T-helper 1 cell (primary cell): Measurements from ENCODE around the gene THRA.

Experiments
- DNase-seq, 5 donors: peaks; one replicate each; pipeline ENCODE4 v3.0.0-alpha.2; 2012 to 2020
- total RNA-seq, 4 donors: gene quantifications; one replicate each; lab custom pipeline; 2026; lab: John Stamatoyannopoulos, UW

THRA gene, protein sequence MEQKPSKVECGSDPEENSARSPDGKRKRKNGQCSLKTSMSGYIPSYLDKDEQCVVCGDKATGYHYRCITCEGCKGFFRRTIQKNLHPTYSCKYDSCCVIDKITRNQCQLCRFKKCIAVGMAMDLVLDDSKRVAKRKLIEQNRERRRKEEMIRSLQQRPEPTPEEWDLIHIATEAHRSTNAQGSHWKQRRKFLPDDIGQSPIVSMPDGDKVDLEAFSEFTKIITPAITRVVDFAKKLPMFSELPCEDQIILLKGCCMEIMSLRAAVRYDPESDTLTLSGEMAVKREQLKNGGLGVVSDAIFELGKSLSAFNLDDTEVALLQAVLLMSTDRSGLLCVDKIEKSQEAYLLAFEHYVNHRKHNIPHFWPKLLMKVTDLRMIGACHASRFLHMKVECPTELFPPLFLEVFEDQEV
- total RNA-seq: 34.5 to 45.0 (median 38.1) reads per million in 4 donors

DNA sequence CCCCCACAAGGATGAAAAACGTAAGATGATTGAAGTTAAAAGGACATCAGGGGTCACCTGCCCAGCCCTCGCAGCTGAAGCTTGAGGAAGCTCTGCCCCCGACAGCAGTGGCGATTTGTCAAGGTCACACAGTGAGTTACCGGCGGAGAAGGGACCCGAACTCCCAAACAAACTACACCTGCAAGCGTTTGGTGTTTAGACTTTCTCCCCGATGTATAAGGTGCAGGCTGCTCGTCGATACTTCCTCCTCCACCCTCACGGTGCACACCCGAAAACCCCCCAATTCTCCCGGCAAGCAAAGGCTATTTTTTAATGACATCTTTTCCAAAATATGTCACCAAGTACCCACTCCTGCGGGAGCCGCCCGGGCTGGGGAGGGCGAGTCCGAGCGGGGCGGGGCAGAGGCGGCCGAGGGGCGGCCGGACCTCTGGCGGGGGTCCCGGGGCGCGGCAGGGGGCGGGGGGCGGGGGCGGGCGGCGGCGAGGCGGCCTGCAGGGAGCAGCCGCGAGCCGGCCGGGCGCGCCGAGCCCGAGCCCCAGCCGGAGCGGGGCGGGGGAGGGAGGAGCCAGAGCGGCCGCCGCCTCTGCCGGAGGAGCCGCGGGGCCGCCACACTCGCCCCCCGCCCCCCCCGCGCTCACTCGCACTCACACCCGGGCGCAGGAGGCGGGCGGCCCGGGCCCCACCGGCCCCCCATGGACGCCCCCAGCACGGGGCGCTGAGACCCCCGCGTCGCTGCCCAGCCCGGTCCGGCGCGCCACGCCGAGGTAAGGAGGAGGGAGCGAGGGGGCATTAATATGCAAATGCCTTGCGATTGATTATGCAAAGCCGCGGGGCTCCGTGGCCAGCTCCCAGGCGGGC lies at the start of gene THRA:
THRA (plus strand) TSS at position 637 of the 858 bp plus-strand sequence. CDS start 11,524 bp downstream, outside the sequence.
- peak; percentile 50 to 78 (median 63) for DNase-seq

DNA sequence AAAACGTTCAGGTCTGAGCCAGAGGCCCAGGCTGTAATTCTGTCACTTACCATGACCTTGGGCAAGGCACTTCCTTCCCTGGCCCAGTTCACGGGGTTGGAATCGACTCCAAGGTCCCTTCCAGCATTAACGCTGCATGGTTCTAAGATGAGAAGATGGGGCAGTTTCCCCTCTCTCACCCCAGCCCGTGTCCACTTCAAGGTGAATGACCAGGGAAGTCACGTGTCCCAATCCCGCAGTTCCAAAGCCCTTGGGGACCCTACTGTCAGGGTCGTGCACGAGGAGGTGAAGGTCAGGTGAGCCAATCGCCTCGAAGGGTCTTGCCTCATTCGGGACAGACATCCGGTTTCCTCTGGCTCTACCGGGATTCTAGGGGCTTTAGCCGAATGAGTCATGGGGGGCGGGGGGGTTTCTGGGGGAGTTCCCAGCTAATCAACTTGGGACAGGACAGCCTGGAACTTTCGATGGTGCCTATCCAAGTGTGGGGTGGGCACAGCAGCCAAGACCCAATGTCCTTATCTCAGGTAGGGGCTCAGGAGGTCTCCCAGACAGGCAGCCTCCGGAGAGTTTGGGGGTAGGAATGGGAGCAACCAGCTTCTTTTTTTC lies 48.3 kb upstream of the THRA start:
- DNase-seq: no peak

DNA sequence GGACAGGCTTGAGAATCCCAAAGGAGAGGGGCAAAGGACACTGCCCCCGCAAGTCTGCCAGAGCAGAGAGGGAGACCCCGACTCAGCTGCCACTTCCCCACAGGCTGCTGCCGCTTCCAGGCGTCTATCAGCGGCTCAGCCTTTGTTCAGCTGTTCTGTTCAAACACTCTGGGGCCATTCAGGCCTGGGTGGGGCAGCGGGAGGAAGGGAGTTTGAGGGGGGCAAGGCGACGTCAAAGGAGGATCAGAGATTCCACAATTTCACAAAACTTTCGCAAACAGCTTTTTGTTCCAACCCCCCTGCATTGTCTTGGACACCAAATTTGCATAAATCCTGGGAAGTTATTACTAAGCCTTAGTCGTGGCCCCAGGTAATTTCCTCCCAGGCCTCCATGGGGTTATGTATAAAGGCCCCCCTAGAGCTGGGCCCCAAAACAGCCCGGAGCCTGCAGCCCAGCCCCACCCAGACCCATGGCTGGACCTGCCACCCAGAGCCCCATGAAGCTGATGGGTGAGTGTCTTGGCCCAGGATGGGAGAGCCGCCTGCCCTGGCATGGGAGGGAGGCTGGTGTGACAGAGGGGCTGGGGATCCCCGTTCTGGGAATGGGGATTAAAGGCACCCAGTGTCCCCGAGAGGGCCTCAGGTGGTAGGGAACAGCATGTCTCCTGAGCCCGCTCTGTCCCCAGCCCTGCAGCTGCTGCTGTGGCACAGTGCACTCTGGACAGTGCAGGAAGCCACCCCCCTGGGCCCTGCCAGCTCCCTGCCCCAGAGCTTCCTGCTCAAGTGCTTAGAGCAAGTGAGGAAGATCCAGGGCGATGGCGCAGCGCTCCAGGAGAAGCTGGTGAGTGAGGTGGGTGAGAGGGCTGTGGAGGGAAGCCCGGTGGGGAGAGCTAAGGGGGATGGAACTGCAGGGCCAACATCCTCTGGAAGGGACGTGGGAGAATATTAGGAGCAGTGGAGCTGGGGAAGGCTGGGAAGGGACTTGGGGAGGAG lies 47.5 kb upstream of the THRA start, which contains the start of gene CSF3:
CSF3 (plus strand) TSS at position 436 of the 993 bp plus-strand sequence; CDS start at position 471, 35 bp downstream.
- DNase-seq: no peak

DNA sequence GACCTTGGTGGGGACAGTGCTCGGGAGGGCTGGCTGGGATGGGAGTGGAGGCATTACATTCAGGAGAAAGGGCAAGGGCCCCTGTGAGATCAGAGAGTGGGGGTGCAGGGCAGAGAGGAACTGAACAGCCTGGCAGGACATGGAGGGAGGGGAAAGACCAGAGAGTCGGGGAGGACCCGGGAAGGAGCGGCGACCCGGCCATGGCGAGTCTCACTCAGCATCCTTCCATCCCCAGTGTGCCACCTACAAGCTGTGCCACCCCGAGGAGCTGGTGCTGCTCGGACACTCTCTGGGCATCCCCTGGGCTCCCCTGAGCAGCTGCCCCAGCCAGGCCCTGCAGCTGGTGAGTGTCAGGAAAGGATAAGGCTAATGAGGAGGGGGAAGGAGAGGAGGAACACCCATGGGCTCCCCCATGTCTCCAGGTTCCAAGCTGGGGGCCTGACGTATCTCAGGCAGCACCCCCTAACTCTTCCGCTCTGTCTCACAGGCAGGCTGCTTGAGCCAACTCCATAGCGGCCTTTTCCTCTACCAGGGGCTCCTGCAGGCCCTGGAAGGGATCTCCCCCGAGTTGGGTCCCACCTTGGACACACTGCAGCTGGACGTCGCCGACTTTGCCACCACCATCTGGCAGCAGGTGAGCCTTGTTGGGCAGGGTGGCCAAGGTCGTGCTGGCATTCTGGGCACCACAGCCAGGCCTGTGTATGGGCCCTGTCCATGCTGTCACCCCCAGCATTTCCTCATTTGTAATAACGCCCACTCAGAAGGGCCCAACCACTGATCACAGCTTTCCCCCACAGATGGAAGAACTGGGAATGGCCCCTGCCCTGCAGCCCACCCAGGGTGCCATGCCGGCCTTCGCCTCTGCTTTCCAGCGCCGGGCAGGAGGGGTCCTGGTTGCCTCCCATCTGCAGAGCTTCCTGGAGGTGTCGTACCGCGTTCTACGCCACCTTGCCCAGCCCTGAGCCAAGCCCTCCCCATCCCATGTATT lies 46.5 kb upstream of the THRA start:
- no peak for DNase-seq

DNA sequence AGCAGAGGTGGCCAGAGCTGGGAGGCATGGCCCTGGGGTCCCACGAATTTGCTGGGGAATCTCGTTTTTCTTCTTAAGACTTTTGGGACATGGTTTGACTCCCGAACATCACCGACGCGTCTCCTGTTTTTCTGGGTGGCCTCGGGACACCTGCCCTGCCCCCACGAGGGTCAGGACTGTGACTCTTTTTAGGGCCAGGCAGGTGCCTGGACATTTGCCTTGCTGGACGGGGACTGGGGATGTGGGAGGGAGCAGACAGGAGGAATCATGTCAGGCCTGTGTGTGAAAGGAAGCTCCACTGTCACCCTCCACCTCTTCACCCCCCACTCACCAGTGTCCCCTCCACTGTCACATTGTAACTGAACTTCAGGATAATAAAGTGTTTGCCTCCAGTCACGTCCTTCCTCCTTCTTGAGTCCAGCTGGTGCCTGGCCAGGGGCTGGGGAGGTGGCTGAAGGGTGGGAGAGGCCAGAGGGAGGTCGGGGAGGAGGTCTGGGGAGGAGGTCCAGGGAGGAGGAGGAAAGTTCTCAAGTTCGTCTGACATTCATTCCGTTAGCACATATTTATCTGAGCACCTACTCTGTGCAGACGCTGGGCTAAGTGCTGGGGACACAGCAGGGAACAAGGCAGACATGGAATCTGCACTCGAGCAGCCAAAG lies 45.2 kb upstream of the THRA start:
- DNase-seq: no peak

DNA sequence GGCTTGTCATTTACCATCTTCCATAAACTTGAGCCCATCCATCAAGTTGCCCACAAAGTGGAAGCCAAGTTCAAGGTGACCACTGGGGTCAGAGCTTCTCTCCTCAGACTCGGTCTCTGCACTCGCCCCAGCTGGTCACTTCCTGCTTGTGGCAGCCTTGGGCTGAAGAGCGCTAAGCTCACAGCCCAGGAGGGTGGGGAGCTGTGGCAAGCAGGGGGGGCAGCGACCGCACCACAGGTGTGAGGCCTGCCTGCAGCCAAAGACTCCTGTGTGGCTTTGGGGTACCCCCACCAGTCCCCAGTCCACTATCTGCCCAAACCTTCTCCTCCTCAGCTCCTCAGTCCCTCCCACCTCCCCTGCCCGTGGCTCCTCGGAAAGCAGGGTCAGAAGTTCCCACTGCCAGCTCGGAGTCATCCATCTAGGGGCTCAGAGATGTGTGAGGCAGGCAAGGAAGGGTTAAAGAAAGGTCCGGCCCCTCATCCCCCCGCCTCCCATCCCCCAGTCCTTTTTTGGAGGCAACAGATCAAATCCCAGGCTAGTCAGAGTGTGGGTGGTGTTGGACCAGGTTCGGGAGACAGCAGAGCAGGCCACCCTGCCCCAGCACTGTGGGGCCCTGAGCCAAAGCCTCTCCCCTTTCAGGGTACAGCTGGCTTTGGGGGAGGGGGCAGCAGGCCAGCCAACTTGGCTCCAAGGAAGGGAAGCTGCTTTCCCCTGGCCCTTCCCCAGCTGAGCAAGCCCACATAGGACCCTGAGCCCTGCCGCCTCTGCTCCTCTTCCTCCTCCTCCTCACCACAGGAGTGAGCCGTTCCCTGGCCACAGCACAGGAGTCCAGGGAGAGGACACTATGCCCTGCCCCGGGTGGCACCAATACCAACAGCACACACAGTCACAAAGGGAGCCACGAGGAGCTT lies 44.3 kb upstream of the THRA start:
- DNase-seq: no peak

DNA sequence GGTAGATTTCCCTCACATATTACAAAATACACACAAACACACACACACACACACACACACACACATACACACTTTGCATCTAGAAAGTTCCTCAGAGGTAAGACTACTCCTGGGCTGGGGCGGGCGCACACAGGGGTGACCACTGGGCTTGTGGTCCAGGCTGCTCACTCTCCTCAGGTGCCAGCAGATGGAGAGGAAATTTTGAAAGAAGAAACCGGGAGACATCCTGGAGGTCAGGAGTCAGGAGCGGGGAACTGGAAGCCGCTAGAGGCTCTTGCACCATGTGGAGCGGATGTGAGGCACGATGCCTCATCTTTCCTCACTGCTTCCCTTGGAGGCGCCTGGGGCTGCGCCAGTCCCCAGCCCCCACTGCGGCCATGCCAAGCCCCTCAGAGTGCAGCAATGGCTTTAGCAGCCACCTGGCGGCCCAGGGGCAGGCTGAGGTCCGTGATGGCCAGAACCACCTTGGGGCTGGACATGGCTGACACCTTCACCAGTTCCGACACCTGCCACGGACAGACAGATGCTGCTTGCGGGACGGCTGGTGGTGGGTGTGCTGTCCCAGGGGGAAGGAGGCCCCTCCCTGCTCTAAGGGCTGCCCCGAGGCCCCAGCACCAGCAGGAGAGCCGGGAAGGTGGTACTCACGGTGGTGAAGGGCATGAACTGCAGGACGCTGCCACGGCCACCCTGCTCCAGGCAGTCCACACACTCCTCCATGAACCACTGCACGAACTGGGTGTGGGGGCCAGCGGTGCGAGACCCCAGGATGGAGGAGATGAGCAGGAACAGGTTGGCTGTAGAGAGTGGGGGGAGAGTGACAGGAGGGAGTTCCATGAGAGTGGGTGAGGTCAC lies 43.4 kb upstream of the THRA start:
- no peak for DNase-seq

DNA sequence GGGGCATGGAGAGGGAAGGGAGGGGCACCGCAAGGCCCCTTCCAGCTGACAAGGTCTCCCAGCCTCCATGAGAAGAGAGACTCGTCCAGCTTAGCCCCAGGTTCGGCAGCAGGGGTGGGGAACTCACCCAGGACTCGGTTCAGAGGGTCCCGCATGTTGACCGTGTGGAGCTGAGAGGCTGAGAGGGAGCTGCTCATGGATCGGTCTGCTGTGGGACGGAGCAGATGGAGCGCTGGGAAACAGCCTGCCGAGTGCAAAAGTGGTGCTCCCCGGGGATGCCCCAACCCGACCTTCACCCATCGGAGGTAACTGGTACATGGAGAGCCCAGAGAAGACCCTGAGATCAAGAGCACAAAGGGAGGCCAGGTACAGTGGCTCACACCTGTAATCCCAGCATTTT lies 42.6 kb upstream of the THRA start:
- DNase-seq: no peak

DNA sequence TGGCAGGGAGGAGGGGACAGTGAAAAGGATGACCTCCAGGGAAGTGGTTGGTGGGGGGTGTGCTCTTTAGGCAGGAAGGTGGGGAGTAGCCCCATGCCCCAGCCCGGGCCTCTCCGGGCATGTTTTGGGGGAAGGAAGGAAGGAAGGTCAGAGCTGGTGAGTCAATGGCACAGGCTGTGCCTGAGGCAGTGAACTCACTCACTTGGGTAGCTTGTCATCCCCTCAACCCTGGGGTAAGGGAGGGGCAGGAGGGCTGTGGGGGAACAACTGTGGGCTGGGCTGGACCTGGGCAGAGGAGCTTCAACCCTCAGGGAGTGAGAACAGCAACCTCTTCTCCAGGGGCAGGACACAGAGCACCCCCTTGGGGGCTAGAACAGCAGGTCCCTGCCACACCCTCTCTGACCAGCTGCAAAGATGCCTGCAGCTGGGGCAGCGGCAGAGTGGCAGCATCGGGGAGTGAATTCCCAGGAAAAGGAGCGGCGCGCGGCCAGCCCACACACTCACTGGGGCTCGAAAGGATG lies 41.3 kb upstream of the THRA start:
- no peak for DNase-seq

DNA sequence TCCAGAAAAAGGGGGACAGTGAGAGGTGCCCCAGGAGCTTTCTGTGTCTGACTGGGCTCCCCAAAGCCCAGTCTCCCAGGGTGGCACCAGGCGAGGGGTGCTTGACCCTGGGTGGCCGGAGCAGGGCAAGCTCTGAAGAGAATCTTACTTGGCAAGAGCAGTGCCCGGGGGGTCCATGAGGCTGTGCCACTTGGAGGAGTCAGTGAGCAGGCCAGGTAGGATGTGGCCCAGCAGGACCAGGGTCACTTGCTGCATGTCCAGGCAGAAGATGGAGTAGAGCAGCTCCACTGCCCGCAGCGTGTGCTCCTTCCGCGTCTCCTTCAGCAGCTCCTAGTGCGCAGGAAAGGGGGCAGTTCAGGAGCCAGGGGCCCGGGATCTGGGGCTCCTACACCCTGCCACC lies 40.3 kb upstream of the THRA start:
- no peak for DNase-seq

DNA sequence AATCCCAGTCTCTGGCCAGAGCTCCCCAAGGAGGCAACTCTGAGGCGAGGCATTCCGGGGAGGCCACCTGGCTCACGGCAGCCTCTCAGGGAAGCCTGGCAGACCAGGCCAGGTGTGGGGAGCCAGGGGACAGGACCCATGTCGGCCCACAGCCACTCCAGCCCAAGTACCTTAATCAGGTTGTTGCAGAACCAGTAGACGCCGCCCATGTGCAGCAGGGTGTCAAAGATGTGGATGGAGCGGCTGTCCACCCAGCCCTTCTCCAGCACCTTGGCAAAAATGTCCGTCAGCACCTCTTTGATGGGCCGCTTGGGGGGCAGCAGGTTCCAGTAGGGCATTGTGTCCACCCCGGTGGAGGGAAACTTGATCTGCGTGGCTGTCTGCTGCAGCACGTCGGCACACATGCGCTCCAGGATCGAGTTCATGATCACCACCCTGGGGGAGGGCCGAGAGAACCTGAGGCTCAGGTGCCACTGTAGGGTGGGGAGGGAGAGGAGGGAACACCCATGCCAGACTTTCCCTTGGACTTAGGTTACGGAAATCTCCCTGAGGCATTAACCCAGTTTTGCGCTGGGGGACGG lies 39.7 kb upstream of the THRA start:
- no peak for DNase-seq

DNA sequence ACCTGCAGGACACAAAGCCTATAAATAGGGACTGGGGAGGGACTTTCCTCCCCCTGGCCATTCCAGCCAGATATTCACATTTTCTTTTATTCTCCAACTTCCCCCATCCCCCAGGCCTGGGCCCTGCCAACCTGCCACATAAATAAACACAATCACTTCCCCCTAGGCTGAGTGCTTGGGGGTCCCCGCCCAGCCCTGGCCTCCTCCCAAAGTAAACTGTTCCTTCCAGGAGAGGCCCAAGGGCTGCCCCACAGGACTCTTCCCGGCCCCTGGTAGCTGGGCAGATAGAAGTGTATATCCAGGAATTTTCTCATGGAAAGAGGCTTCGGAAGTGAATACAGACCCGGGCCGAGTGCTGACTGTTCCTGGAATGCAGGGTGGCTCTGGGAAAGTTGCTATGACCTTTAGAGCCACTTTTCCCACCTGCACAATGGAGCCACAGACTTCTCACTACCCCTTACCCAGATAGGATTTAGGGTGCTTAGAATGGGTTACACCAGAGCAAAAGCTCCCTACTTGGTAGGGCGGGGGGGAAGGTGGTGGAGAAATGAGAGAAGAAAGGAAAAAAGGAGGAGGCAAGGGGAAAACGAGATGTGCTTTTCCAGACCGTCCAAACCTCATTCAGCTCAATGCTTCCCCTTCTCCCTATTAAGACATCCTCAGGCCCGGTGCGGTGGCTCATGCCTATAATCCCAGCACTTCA lies 39.0 kb upstream of the THRA start:
- no peak for DNase-seq

DNA sequence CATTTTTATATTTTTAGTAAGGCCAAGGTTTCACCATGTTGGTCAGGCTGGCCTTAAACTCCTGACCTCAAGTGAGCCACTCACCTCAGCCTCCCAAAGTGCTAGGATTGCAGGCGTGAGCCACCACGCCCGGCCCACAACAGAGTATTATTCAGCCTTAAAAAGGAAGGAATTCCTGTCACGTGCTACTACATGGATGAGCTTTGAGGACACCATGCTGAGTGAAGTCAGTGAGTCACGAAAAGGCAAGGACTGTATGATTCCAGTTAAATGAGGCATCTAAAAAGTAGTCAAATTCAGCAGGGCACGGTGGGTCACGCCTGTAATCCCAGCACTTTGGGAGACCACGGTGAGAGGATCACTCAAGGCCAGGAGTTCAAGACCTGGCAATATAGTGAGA lies 37.9 kb upstream of the THRA start:
- no peak for DNase-seq

DNA sequence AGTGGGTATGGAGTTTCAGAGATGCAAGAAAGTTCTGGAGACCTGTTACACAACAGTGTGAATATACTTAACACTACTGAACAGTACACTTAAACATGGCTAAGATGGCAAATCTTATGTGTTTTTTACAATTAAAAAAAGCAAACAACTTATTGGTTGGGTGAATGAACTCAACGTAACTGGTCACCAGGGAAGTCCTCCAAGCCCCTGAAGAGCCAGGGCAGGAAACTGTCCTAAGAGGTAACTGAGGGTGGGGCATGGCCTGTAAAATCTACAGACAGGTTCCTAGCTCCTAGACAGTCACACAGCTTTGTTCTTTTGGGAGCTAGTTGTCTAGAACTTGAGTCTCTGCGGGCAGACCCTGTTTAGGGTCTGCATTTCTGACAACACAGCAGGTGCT lies 37.2 kb upstream of the THRA start:
- no peak for DNase-seq

DNA sequence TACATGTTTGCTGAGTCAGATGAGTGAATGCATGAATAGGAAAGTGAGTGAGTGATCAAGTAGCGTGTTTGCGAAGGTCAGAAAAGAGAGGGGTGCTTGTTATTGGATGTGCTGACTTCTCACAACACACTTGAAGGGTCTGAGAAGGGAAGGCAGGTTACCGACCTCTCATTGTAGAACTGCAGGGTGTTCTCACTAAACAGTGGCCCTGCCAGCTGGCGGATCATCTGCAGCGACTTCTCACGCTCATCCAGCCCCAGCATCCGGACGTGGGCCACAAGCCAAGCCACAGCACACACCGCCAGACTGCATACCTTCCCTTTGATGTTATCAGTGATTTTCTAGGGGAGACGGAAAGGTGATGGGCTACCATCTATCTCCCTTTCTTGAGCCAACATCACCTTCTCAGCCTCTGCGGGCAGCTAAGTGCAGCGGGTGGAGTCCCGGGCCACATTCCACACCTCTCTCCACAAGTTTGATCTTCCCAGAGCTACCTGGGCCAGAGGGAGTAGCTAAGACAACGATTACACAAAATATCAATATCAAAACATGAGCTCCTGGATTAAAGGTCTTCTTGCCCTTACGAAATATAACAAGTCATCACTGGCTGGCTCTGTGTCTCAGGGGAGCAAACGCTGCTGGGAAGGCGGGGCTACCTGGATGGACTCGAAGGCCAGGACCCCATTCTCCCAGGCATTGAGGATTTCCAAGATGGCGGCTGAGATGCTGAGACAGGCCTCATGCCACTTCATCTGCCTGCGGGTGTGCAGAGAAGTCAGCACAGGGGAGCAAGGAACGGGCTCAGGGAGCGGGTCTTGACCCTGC lies 36.6 kb upstream of the THRA start:
- DNase-seq: peak in 3 of 5 donors; percentile 18 to 32 (median 23)
